BE2C (cell line): Measurements from ENCODE around the gene KIAA1671.

ENCODE experiments used
- DNase-seq: peaks from one replicate; pipeline ENCODE4 v3.0.0-alpha.2; 2020
- H3K27me3 ChIP-seq: fragments of 250-450 bp; sonication (Bioruptor Pico); 2 replicates; pipeline ENCODE4 v1.5.1; 2020; ENCODE audit warnings: mild to moderate bottlenecking
- H3K36me3 ChIP-seq: fragments of 250-450 bp; sonication (Bioruptor Pico); 2 replicates; pipeline ENCODE4 v1.5.1; 2020; ENCODE audit warnings: mild to moderate bottlenecking
- H3K4me1 ChIP-seq: fragments of 250-450 bp; sonication (Bioruptor Pico); 2 replicates; pipeline ENCODE4 v1.5.1; 2020
- H3K4me3 ChIP-seq: 2 replicates; pipeline ENCODE4 v1.5.1; 2011; ENCODE audit warnings: low read depth, low read length
- H3K9me3 ChIP-seq: fragments of 250-450 bp; sonication (Bioruptor Pico); 2 replicates; pipeline ENCODE4 v1.5.1; 2020
- TF ChIP-seq, protein P1 (sequence below): IDR thresholded peaks from 2 replicates; pipeline ENCODE4 v1.5.1; 2012; ENCODE audit warnings: mild to moderate bottlenecking, low read depth, low read length

The KIAA1671 gene

DNA sequence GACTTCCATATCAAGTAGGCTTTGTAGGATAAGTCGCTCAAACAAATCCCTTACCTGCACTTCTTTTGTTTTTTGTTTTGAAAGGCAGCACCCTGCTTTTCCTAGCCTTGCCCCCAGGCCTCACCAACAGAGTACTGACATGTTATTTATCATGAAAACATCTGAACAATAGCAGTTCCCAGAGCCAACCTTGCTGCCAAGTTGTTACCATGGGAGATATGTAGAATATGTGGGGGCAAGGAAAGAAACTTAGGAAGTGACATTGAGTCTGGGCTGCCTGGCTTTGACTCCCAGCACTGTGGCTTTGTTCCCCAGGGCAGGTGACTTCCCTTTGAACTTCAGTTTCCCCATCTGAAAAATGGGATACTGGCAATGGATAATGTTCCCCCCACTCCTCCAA, 193.8 kb downstream of the KIAA1671 start:
- no peaks in the 10 kb centered on the region; the same call in 1 of the 2 replicates for H3K4me1 ChIP-seq
- no peaks in the 10 kb centered on the region for H3K9me3 ChIP-seq
- no peaks in the 10 kb centered on the region for H3K36me3 ChIP-seq
- H3K27me3 ChIP-seq = no peaks in the 10 kb centered on the region
- no peak for DNase-seq
- no peak overlapping the region for H3K4me3 ChIP-seq
- TF ChIP-seq, protein P1, sequence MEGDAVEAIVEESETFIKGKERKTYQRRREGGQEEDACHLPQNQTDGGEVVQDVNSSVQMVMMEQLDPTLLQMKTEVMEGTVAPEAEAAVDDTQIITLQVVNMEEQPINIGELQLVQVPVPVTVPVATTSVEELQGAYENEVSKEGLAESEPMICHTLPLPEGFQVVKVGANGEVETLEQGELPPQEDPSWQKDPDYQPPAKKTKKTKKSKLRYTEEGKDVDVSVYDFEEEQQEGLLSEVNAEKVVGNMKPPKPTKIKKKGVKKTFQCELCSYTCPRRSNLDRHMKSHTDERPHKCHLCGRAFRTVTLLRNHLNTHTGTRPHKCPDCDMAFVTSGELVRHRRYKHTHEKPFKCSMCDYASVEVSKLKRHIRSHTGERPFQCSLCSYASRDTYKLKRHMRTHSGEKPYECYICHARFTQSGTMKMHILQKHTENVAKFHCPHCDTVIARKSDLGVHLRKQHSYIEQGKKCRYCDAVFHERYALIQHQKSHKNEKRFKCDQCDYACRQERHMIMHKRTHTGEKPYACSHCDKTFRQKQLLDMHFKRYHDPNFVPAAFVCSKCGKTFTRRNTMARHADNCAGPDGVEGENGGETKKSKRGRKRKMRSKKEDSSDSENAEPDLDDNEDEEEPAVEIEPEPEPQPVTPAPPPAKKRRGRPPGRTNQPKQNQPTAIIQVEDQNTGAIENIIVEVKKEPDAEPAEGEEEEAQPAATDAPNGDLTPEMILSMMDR = no peak

DNA sequence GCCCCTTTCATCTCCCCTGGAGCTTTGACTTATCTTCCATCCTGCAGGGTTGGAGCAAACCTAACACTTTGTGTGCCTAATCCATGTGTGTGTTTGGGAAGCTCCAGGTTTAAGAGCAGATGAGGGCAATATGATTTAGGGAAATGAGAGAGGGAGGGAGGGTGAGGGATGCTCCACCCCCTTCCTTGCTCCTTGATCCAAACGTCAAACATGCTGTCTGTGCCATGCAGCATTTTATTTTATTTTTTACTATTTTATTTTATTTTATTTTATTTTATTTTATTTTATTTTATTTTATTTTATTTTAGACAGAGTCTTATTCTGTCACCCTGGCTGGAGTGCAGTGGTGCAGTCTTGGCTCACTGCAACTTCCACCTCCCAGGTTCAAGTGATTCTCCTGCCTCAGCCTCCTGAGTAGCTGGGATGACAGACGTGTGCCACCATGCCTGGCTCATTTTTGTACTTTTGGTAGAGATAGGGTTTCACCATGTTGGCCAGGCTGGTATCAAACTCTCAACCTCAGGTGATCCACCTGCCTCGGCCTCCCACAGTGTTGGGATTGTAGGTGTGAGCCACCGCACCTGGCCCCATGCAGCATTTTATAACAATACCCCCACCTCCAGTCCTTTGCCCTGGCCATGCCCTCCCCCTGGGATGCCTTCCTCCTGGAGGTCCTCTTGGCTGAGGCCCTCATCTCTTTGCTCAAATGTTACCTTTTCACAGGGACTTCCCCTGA, 194.6 kb downstream of the KIAA1671 start:
- no peaks in the 10 kb centered on the region; the same call in 1 of the 2 replicates for H3K4me1 ChIP-seq
- no peaks in the 10 kb centered on the region for H3K9me3 ChIP-seq
- no peaks in the 10 kb centered on the region for H3K27me3 ChIP-seq
- H3K36me3 ChIP-seq = no peaks in the 10 kb centered on the region
- no peak for DNase-seq
- TF ChIP-seq, protein P1 = no peak
- no peak overlapping the region for H3K4me3 ChIP-seq

DNA sequence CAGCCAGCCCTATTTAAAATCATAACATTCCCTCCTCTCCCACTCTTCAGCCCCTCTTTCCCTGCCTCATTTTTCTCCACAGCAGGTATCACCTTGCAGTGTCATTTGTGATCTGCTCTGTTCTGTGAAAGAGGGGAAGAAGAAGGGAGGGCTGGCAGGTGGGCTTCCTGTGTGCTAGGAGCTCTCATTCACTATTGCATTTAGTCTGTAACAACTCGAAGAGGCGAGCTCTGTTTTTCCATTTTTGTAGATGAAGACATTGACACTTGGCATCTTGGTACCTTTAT, 195.1 kb downstream of the KIAA1671 start:
- TF ChIP-seq, protein P1 = no peak
- Histone ChIP-seq H3K9me3 (no peaks in the 10 kb centered on the region), H3K4me1 (no peaks in the 10 kb centered on the region; the same call in 1 of the 2 replicates), H3K27me3 (no peaks in the 10 kb centered on the region), H3K4me3 (no peak overlapping the region), H3K36me3 (no peaks in the 10 kb centered on the region)
- DNase-seq = no peak

DNA sequence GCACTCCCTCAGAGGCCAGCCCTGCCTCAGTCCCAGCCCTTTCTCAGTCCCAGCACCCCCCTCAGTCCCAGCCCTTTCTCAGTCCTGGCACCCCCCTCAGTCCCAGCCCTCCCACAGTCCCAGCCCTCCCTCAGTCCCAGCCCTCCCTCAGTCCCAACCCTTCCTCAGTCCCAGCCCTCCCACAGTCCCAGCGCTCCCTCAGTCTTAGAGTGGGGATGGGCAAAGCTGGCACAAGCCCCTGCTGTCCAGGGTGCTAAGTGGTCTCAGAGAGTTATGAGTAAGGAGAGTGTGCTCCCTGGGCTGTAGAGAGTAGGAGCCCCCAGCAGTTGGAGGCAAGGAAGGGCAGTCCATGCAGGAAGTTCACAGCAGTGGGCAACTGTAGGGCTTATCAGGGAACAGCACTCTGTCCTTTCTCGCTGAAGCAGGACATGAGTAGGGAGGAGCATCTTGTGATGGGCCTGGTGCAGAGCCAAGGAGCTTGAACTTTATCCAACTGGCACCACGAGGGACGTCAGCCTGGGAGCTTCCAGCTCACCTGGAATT, 195.7 kb downstream of the KIAA1671 start:
- DNase-seq = no peak
- no peaks in the 10 kb centered on the region for H3K36me3 ChIP-seq
- no peaks in the 10 kb centered on the region for H3K9me3 ChIP-seq
- no peaks in the 10 kb centered on the region for H3K27me3 ChIP-seq
- no peaks in the 10 kb centered on the region; the same call in 1 of the 2 replicates for H3K4me1 ChIP-seq
- H3K4me3 ChIP-seq = no peak overlapping the region
- TF ChIP-seq, protein P1 = no peak

DNA sequence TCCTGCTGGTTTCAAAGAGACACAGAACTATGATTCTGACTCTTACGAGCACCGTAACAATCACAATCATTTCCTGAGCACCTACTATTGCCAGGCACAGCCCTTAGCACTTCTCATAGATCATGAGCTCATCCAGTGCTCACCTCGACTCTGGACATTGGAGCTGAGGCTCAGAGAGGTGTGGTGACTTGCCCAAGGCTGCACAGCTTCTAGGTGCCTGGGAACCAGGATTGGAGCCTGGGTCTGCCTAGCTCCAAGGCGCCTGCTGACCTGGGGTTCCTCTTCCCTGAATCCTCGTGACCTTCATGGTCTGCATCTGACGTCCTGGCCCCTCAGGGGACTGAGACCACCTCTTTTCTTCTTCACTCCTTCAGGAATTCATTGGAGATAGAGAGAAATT, 196.5 kb downstream of the KIAA1671 start:
- H3K9me3 ChIP-seq = no peaks in the 10 kb centered on the region
- H3K4me1 ChIP-seq = no peaks in the 10 kb centered on the region; the same call in 1 of the 2 replicates
- DNase-seq = no peak
- no peak overlapping the region for H3K4me3 ChIP-seq
- TF ChIP-seq, protein P1 = no peak
- H3K27me3 ChIP-seq = no peaks in the 10 kb centered on the region
- H3K36me3 ChIP-seq = no peaks in the 10 kb centered on the region

DNA sequence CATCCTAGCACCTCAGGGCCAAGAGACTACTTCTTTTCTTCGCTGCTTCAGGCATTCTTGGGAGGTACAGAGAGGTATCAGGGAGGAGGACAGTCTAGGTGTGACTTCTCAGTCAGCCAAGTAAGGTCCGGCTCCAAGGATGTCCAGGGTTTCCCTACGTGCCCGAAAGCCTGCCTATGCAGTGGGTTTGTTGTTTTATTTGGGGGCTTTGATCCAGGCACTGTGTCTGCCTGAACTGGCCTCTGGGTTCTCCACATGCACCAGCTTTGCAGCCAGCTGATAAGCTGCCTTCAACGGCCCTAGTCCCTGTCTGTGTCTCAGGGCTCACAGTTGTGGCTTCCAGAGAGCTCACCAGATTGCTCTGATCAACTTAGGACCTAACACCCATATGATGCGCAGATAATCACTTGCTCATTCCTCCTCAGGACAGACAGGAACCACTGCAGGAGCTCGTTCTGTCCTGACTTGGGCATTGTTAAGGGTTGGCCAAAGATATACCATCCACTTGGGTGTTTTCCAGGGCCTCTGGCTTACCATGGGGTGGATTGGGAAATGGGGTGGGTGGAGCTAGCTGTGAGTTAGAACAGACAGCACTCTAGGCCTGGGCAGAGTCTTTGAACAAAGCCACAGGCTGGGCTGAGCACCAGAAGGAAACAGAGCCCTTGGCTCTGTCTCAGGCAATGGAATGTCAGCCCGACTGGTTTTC, 201.6 kb downstream of the KIAA1671 start:
- no peaks in the 10 kb centered on the region for H3K4me1 ChIP-seq

More for the DNA sequence above, 201.6 kb downstream of the KIAA1671 start:
- no peaks in the 10 kb centered on the region for H3K9me3 ChIP-seq
- no peaks in the 10 kb centered on the region for H3K36me3 ChIP-seq
- DNase-seq = peak; percentile 52
- H3K27me3 ChIP-seq = no peaks in the 10 kb centered on the region
- TF ChIP-seq, protein P1 = no peak
- H3K4me3 ChIP-seq = no peak overlapping the region
